IMR-90 (cell line): Measurements from ENCODE around the gene CPNE1. TPM values are rescaled to one million over a fixed set of nuclear protein-coding genes. Genes with fewer than 3 reads are reported as not detected.

ENCODE experiments used
- ATAC-seq: fragments of 200-7000 bp; cut with Tn5 transposase; 2 replicates; pipeline ENCODE4 v1.9.1; 2020; ENCODE audit warnings: low read depth, mild to moderate bottlenecking, moderate library complexity
- BruUV-seq: library from RNA; stranded (reverse); fragments of 400-500 nt; replicated peaks from 2 replicates; lab custom pipeline; 2021; lab: Mats Ljungman, UMichigan
- CTCF ChIA-PET: fragments of 300-600 bp; formaldehyde crosslinking; extraction: SDS; loops from one replicate; lab custom pipeline; 2021; ENCODE audit warnings: antibody characterized with exemption; lab: Yijun Ruan, JAX
- POLR2A ChIA-PET: fragments of 300-600 bp; sonication (Branson Sonifier 250); formaldehyde crosslinking; loops from one replicate; lab custom pipeline; 2022; ENCODE audit warnings: antibody characterized with exemption; ENCODE audit not compliant: unreplicated experiment; lab: Charles Lee
- DNase-seq: peaks from one replicate; pipeline ENCODE4 v3.0.0; 2013
- H2AFZ ChIP-seq: replicated peaks from 2 replicates; pipeline ENCODE3; 2013; ENCODE audit warnings: low read length, mild to moderate bottlenecking; ENCODE audit not compliant: poor library complexity
- H2AK5ac ChIP-seq: 2 replicates; pipeline ENCODE4 v1.6.1; 2013; ENCODE audit warnings: low read depth, low read length, inconsistent platforms
- H2AK9ac ChIP-seq: replicated peaks from 2 replicates; pipeline ENCODE3; 2013; ENCODE audit warnings: mild to moderate bottlenecking, low read depth, low read length, moderate library complexity; ENCODE audit not compliant: poor library complexity
- H2BK120ac ChIP-seq: 2 replicates; pipeline ENCODE4 v1.6.1; 2013; ENCODE audit warnings: low read depth, low read length, inconsistent platforms
- H2BK15ac ChIP-seq: 3 replicates; pipeline ENCODE4 v1.6.1; 2013; ENCODE audit warnings: low read depth, low read length, inconsistent platforms
- H2BK20ac ChIP-seq: 2 replicates; pipeline ENCODE4 v1.6.1; 2013; ENCODE audit warnings: low read depth, mild to moderate bottlenecking, inconsistent platforms, low read length, moderate library complexity
- H2BK5ac ChIP-seq: 2 replicates; pipeline ENCODE4 v1.6.1; 2013; ENCODE audit warnings: mild to moderate bottlenecking, low read depth, low read length, inconsistent platforms; ENCODE audit not compliant: poor library complexity, severe bottlenecking
- H3K14ac ChIP-seq: replicated peaks from 2 replicates; pipeline ENCODE4 v1.6.1; 2013; ENCODE audit warnings: low read depth, low read length, inconsistent platforms
- H3K18ac ChIP-seq: 2 replicates; pipeline ENCODE4 v1.6.1; 2013; ENCODE audit warnings: low read depth, low read length, control low read depth
- H3K23ac ChIP-seq: 2 replicates; pipeline ENCODE4 v1.6.1; 2013; ENCODE audit warnings: low read depth, low read length, inconsistent platforms
- H3K27ac ChIP-seq: 2 replicates; pipeline ENCODE4 v1.5.1; 2013; ENCODE audit warnings: mild to moderate bottlenecking, control low read depth, low read length; ENCODE audit not compliant: insufficient read depth
- H3K27me3 ChIP-seq: 2 replicates; pipeline ENCODE4 v1.6.1; 2013; ENCODE audit warnings: low read length; ENCODE audit not compliant: control insufficient read depth, insufficient read depth
- H3K36me3 ChIP-seq: 2 replicates; pipeline ENCODE4 v1.6.1; 2013; ENCODE audit warnings: low read length, mixed read lengths; ENCODE audit not compliant: control insufficient read depth, insufficient read depth
- H3K4ac ChIP-seq: 2 replicates; pipeline ENCODE4 v1.6.1; 2013; ENCODE audit warnings: low read depth, low read length, inconsistent platforms
- H3K4me1 ChIP-seq: 2 replicates; pipeline ENCODE4 v1.6.1; 2013; ENCODE audit warnings: low read length, mixed read lengths; ENCODE audit not compliant: control insufficient read depth, insufficient read depth
- H3K4me2 ChIP-seq: 2 replicates; pipeline ENCODE4 v1.6.1; 2013; ENCODE audit warnings: low read depth, mild to moderate bottlenecking, control low read depth, low read length, moderate library complexity
- H3K4me3 ChIP-seq: 2 replicates; pipeline ENCODE4 v1.5.1; 2013; ENCODE audit warnings: low read depth, mild to moderate bottlenecking, control low read depth, low read length, moderate library complexity; ENCODE audit not compliant: insufficient read depth
- H3K56ac ChIP-seq: 2 replicates; pipeline ENCODE4 v1.6.1; 2013; ENCODE audit warnings: low read length, inconsistent platforms; ENCODE audit not compliant: insufficient read depth; ENCODE audit errors: extremely low read depth
- H3K79me1 ChIP-seq, 2 experiments: 2 replicates each; pipeline ENCODE4 v1.6.1; 2013; ENCODE audit warnings: low read length in 2 of 2, inconsistent platforms in 1 of 2, low read depth in 1 of 2
- H3K9ac ChIP-seq: 2 replicates; pipeline ENCODE4 v1.6.1; 2013; ENCODE audit warnings: low read depth, low read length, control low read depth
- H3K9me1 ChIP-seq: 2 replicates; pipeline ENCODE4 v1.6.1; 2013; ENCODE audit warnings: low read length, inconsistent platforms; ENCODE audit not compliant: insufficient read depth
- H3K9me3 ChIP-seq: 2 replicates; pipeline ENCODE4 v1.6.1; 2013; ENCODE audit warnings: low read length; ENCODE audit not compliant: control insufficient read depth, insufficient read depth
- H4K20me1 ChIP-seq: 2 replicates; pipeline ENCODE4 v1.6.1; 2013; ENCODE audit warnings: low read length, inconsistent platforms; ENCODE audit not compliant: insufficient read depth
- H4K5ac ChIP-seq: 2 replicates; pipeline ENCODE4 v1.6.1; 2013; ENCODE audit warnings: mild to moderate bottlenecking, low read depth, low read length, control low read depth
- H4K8ac ChIP-seq, 2 experiments: 2 replicates each; pipeline ENCODE4 v1.6.1; 2013; ENCODE audit warnings: low read depth in 2 of 2, low read length in 2 of 2, control low read depth in 1 of 2, inconsistent platforms in 1 of 2
- H4K91ac ChIP-seq: 2 replicates; pipeline ENCODE4 v1.6.1; 2013; ENCODE audit warnings: low read depth, low read length, inconsistent platforms; ENCODE audit not compliant: insufficient read depth
- BHLHE40 ChIP-seq: fragments of 150-350 bp; IDR thresholded peaks from 2 replicates; pipeline ENCODE4 v1.6.1; 2016; ENCODE audit warnings: mild to moderate bottlenecking, low read depth, low read length
- CHD1 ChIP-seq: IDR thresholded peaks from 2 replicates; pipeline ENCODE4 v1.6.1; 2012; ENCODE audit warnings: low read depth, low read length, improper control_type of control experiment
- FOS ChIP-seq: fragments of 150-350 bp; IDR thresholded peaks from 2 replicates; pipeline ENCODE4 v1.6.1; 2016; ENCODE audit warnings: low read depth, low read length
- MAFK ChIP-seq: IDR thresholded peaks from 2 replicates; pipeline ENCODE4 v1.6.1; 2012; ENCODE audit warnings: low read depth, low read length, improper control_type of control experiment
- MAZ ChIP-seq: IDR thresholded peaks from 2 replicates; pipeline ENCODE4 v1.6.1; 2012; ENCODE audit warnings: low read depth, mild to moderate bottlenecking, low read length, improper control_type of control experiment, moderate library complexity, borderline replicate concordance
- POLR2A ChIP-seq: IDR thresholded peaks from 2 replicates; pipeline ENCODE4 v1.6.1; 2012; ENCODE audit warnings: mild to moderate bottlenecking, low read depth, low read length
- RAD21 ChIP-seq: IDR thresholded peaks from 2 replicates; pipeline ENCODE4 v1.6.1; 2012; ENCODE audit warnings: low read length, improper control_type of control experiment
- RCOR1 ChIP-seq: IDR thresholded peaks from 2 replicates; pipeline ENCODE4 v1.6.1; 2012; ENCODE audit warnings: mild to moderate bottlenecking, low read length, improper control_type of control experiment; ENCODE audit not compliant: insufficient replicate concordance
- SMC3 ChIP-seq: fragments of 150-350 bp; IDR thresholded peaks from 2 replicates; pipeline ENCODE4 v1.6.1; 2016; ENCODE audit warnings: low read depth, mild to moderate bottlenecking, antibody characterized with exemption, low read length, moderate library complexity
- USF2 ChIP-seq: fragments of 150-350 bp; IDR thresholded peaks from 2 replicates; pipeline ENCODE4 v1.6.1; 2017; ENCODE audit warnings: mild to moderate bottlenecking, antibody characterized with exemption, low read length, low read depth
- WGBS, 2 experiments: methylation state at CpG; one replicate each; pipeline versions ENCODE4 v1.1.5 to v1.1.7; 2013; ENCODE audit warnings: missing lambda C conversion rate in 2 of 2; ENCODE audit not compliant: insufficient read length in 1 of 2; ENCODE audit errors: extremely low coverage in 2 of 2; 5-methylcytosine and 5-hydroxymethylcytosine counted together
- dilution Hi-C: fragments of 300-500 bp; cut with HindIII; formaldehyde crosslinking; loops from one replicate; pipeline ENCODE4 v1.14.3; 2018; ENCODE audit warnings: low sequenced_read_pairs; ENCODE audit not compliant: unreplicated experiment
- in situ Hi-C: fragments of 300-500 bp; cut with MboI; formaldehyde crosslinking; loops from 3 replicates; pipeline ENCODE4 v1.14.3; 2019; ENCODE audit warnings: low sequenced_read_pairs, inconsistent platforms, mixed read lengths
- intact Hi-C: fragments of 100-400 bp; cut with micrococcal nuclease; formaldehyde crosslinking; loops from 2 replicates; pipeline ENCODE4 v1.10.0; 2022
- polyA plus RNA-seq, 3 experiments: library from polyadenylated mRNA; depleted of rRNA; stranded (reverse); fragments of >200 nt; gene quantifications; 2 replicates each; pipeline ENCODE4 v1.2.3, GENCODE V29; 2012; ENCODE audit warnings: low replicate concordance in 1 of 3
- total RNA-seq: library from RNA; depleted of rRNA; stranded (reverse); fragments of >200 nt; gene quantifications from 2 replicates; pipeline ENCODE4 v1.2.3, GENCODE V29; 2012
- TF ChIP-seq, protein P1 (sequence below): conservative IDR thresholded peaks from 2 replicates; pipeline ENCODE4 v1.5.1; 2012; ENCODE audit warnings: mild to moderate bottlenecking, low read depth, low read length, improper control_type of control experiment
- TF ChIP-seq, protein P2 (sequence below): fragments of 150-350 bp; IDR thresholded peaks from 2 replicates; pipeline ENCODE4 v1.6.1; 2016; ENCODE audit warnings: low read depth, mild to moderate bottlenecking, low read length, moderate library complexity, borderline replicate concordance

The CPNE1 gene
- total and polyA plus RNA-seq, 2 of the 4 experiments (the other 2 are of a cell fraction): 163 to 165 TPM

DNA sequence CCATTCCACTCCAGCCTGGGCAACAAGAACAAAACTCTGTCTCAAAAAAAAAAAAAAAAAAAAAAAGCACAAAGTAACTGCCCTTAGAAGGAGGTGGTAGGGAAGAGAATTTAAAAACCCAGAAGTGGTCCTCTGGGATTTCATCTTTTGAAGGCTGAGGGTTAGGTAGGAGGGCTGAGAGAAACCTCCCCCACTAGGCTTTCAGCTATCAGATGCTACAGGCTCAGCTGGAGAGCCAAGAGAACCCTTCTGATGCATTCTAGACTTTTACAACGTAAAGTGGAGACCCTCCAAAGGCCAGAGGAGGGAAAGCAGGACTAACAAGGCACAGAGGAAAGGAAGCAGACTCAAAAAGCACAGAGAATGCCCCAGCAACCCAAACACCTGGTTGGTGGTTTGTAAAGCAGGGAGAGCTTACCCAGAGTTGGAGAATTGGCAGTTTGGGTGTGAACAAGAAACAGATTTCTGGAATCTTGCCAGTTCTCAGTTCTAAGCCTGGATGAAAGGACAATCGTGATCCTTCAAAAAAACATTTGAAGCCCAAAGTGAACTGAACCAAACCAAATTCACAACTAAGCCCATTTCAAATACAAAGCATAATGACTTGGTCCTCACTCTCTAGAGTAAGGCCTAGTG lies 72.2 kb downstream of the CPNE1 start:
- BruUV-seq: no TSS peak
- POLR2A ChIA-PET: interaction anchor here (0.7 kb wide), 1 partner anchor 420 kb away, joined by 5 read pairs; no protein-coding TSS in a partner anchor

More for the DNA sequence above, 72.2 kb downstream of the CPNE1 start:
- no peak overlapping the region for H2BK20ac ChIP-seq
- H3K56ac ChIP-seq: no peak overlapping the region
- dilution Hi-C loops (no loop called here), in situ Hi-C loops (no loop called here), intact Hi-C loops (no loop called here)
- H3K4ac ChIP-seq: no peak overlapping the region
- TF ChIP-seq SMC3 (no peak), RCOR1 (no peak), RAD21 (no peak), FOS (no peak), USF2 (no peak), BHLHE40 (no peak), POLR2A (no peak), CHD1 (no peak), MAFK (no peak), MAZ (no peak)
- TF ChIP-seq, protein P1, sequence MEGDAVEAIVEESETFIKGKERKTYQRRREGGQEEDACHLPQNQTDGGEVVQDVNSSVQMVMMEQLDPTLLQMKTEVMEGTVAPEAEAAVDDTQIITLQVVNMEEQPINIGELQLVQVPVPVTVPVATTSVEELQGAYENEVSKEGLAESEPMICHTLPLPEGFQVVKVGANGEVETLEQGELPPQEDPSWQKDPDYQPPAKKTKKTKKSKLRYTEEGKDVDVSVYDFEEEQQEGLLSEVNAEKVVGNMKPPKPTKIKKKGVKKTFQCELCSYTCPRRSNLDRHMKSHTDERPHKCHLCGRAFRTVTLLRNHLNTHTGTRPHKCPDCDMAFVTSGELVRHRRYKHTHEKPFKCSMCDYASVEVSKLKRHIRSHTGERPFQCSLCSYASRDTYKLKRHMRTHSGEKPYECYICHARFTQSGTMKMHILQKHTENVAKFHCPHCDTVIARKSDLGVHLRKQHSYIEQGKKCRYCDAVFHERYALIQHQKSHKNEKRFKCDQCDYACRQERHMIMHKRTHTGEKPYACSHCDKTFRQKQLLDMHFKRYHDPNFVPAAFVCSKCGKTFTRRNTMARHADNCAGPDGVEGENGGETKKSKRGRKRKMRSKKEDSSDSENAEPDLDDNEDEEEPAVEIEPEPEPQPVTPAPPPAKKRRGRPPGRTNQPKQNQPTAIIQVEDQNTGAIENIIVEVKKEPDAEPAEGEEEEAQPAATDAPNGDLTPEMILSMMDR: no peak
- TF ChIP-seq, protein P2, sequence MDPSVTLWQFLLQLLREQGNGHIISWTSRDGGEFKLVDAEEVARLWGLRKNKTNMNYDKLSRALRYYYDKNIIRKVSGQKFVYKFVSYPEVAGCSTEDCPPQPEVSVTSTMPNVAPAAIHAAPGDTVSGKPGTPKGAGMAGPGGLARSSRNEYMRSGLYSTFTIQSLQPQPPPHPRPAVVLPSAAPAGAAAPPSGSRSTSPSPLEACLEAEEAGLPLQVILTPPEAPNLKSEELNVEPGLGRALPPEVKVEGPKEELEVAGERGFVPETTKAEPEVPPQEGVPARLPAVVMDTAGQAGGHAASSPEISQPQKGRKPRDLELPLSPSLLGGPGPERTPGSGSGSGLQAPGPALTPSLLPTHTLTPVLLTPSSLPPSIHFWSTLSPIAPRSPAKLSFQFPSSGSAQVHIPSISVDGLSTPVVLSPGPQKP: no peak
- no peak overlapping the region for H3K9ac ChIP-seq
- no CpG with 5 or more reads among the region's 2 CpGs for WGBS, 2 experiments
- no peak overlapping the region for H3K27ac ChIP-seq
- H4K8ac ChIP-seq: no peak overlapping the region
- H3K79me1 ChIP-seq: no peaks in the 10 kb centered on the region
- no peak for DNase-seq
- peaks cover 11% of the 10 kb centered on the region for H3K27me3 ChIP-seq
- no peak overlapping the region for H2BK5ac ChIP-seq
- H3K4me2 ChIP-seq: no peak overlapping the region
- H2AK5ac ChIP-seq: no peak overlapping the region
- H4K20me1 ChIP-seq: no peaks in the 10 kb centered on the region
- H4K91ac ChIP-seq: no peak overlapping the region
- no peak overlapping the region for H2AK9ac ChIP-seq
- H3K4me1 ChIP-seq: no peaks in the 10 kb centered on the region
- H3K36me3 ChIP-seq: no peaks in the 10 kb centered on the region
- no peak overlapping the region for H4K5ac ChIP-seq
- no peak overlapping the region for H3K14ac ChIP-seq
- H3K9me3 ChIP-seq: no peaks in the 10 kb centered on the region
- H2BK15ac ChIP-seq: no peak overlapping the region
- no peak overlapping the region for H3K4me3 ChIP-seq
- no peak for ATAC-seq
- CTCF ChIA-PET: no interaction called here
- no peak overlapping the region for H2BK120ac ChIP-seq
- no peak overlapping the region for H2AFZ ChIP-seq
- no peaks in the 10 kb centered on the region; the same call in 1 of the 2 replicates for H3K9me1 ChIP-seq
- H3K23ac ChIP-seq: no peak overlapping the region
- no peak overlapping the region for H3K18ac ChIP-seq
